LNCAP (cell line): ENCODE measurements around the gene SIRPB2.

Experiments used
- CTCF ChIP-seq: fragments of 450-650 bp; IDR thresholded peaks from 2 replicates; pipeline ENCODE4 v1.5.1; 2017; ENCODE audit warnings: mild to moderate bottlenecking

Gene SIRPB2

GRCh38 chr20:1499528-1500420, 8.6 kb upstream of the SIRPB2 start:
- TF ChIP-seq CTCF: no peak

- no peak for TF ChIP-seq CTCF
Measured at GRCh38 chr20:1496930-1497329, 5.7 kb upstream of the SIRPB2 start.

- TF ChIP-seq CTCF: no peak
Measured at GRCh38 chr20:1494436-1494835, 3.2 kb upstream of the SIRPB2 start.

GRCh38 chr20:1493536-1493935, 2.3 kb upstream of the SIRPB2 start:
- TF ChIP-seq CTCF: no peak

- no peak for TF ChIP-seq CTCF
Measured at GRCh38 chr20:1491860-1492642, 831 bp upstream of the SIRPB2 start.

GRCh38 chr20:1490643-1491195, 501 bp downstream of the SIRPB2 start:
- no peak for TF ChIP-seq CTCF

- no peak for TF ChIP-seq CTCF
Measured at GRCh38 chr20:1489764-1490436, 1.3 kb downstream of the SIRPB2 start.
